NCI-H1092 (cell line): ENCODE data around the gene CUEDC1.

Experiments
- DNase-seq: peaks from one replicate; lab custom pipeline; 2025; lab: John Stamatoyannopoulos, UW

The CUEDC1 gene

DNA sequence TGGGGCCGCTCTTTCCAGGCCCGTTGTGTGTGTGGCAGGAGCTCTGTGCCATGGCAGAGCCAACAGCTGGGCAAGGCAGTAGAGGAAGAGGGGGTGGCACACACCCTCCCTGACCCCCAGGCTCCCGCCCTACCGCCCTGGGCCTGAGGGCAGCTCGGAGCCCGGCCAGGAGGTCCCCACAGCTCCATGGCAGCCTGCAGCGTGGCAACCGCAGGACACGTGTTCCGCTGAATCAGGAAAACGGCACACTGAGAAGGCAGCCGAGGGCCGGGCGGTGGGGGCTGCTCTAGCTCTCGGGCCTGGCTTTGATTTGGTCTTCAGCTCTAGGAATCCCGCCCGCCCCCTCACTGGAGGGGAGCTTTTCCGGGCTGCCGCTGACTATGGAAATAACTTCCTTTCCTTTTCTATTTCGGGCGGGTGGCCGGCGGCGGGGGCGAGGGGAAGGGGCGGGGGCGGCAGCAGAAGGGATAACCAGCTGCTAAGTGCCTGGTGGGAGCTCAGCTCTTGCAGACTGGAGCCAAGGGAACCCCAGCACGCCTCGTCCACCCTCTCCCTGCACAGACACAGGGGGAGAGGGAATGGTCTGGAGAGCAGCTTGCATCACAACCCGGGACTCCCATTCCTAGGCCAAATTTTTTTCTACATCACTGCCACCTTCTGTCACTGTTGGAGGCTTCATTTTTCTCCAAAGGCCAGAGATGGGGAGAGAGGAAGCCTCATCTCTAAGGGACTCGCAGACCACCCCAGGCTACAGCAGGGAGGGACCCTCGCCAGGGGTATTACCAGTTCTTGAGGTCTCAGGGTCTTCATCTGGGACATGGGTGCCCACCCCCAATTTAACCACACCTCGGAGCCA is 80.5 kb downstream of the CUEDC1 start:
- no peak for DNase-seq

DNA sequence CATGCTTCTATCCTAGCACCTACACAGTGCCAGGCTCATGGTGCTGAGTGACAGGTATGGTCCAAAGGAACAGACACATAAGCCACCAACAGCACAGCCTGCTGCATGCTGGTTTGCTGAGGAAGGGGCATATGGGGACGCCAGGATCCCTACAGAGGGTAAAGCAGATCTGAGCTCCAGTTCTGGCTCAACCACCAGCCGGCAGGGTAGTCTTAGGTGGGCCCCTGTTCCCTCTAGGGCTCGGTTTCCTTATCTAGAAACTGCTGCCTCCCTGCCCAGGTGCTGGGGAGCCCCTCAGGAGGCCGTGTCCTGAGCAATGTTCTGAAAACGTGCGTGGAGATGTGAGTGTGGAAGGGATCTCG is 81.2 kb downstream of the CUEDC1 start:
- DNase-seq, result no peak

DNA sequence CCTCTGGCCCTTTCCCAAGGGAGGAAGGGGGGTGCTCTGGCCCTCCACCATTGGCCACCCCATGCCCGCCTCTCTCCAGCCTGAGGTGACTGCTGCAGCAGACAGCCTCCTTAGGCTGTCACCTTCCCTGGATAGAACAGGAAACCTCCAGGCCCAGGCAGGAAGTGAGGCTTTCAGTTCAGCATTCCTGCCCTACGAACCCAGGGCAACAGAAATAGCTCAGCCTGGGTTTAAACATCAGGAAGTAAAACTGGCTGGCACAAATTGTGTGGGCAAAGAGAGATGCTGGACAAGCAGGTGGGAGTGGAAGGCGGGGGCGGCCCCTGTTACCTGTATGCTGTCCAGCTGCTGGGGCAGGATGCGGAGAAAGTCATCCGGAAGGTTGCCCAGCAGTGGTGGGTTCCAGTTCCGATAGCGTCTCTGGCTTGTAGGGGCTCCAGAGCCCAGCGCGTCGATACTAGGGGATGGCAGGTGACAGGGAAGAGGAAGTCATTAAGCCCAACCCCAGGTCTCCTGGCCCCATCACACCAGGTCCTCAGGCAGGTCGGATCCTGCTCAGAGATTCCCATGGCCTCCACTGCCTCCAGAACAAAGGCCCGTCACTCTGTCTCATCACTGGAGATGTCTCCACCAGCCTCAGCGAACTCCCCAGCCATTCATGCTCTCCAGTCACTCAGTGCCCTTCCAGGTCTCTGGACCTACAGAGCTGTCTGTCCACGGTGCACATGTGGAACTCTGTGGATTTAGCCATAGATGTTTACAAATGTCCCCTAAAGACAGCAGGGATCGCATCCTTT is 81.8 kb downstream of the CUEDC1 start:
- DNase-seq, result no peak

DNA sequence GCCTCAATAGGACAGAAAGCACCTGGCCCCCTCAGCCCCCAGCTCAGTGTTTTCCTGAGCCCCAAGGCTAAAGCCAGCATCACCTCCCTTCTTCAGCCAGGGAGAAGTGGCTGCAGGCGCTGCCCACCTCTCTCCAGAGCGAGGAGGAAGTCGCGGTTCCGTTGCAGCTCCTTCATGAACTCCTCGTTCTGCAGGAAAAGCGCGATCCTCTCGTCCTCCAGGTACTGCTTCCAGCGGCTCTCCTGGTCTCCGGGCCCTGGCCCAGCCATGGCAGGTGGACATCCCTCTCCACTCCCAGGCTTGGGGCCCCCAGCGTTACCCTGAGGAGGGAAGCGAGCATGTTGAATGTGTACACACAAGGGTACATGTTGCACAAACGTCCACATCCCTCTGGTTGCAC is 82.7 kb downstream of the CUEDC1 start:
- no peak for DNase-seq

DNA sequence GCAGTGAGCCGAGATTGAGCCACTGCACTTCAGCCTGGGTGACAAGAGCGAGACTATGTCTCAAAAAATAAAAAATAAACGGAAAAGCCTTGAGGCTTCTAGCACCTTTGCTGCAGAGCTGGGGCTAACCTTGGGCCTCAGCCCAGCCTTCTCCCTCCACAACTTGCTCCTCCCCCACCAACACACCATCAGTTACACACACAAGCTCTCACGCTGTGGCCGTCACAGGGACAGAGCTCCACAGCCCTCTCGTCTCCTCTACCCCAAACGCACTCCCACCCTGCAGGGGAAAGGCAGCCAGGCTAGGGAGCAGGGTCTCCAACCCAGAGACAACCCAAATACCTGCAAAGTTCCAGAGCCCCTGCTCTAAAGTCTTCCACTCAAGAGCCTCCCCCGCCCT is 83.3 kb downstream of the CUEDC1 start:
- no peak for DNase-seq

DNA sequence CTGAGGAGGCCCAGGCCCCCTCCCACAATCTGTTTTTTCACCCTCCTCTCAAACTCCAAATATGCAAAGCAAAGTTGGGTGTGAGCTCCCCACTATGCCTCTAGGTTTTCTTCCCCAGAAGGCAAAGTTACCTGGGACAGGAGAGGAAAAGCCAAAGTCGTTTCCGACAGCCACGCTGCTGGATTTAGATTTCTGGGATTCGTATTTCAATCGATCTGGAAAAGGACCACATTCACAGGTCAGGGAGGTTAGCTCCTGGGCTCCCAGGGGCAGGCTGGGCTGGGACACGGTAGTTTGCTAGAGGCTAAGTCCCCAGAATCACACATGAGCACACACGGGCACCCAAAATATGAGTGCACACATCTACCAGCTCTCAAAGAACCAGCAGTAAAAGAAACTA is 84.1 kb downstream of the CUEDC1 start:
- no peak for DNase-seq

DNA sequence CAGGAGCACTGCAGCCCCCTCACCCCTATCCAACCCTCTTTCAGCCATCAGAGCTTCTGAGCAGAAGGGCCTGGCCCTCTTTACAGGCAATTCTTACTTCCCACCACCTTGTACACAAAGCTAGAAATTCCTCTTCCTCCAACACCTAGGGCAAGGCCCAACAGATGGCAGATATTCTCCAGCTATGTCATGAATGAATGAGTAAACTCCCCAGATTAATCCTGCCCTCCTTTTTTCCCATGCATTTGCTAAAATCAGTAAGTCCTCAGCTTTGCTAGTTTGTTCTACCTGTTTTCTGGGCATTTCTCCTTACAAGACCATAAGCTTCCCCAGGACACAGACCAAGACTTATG is 85.0 kb downstream of the CUEDC1 start:
- no peak for DNase-seq

DNA sequence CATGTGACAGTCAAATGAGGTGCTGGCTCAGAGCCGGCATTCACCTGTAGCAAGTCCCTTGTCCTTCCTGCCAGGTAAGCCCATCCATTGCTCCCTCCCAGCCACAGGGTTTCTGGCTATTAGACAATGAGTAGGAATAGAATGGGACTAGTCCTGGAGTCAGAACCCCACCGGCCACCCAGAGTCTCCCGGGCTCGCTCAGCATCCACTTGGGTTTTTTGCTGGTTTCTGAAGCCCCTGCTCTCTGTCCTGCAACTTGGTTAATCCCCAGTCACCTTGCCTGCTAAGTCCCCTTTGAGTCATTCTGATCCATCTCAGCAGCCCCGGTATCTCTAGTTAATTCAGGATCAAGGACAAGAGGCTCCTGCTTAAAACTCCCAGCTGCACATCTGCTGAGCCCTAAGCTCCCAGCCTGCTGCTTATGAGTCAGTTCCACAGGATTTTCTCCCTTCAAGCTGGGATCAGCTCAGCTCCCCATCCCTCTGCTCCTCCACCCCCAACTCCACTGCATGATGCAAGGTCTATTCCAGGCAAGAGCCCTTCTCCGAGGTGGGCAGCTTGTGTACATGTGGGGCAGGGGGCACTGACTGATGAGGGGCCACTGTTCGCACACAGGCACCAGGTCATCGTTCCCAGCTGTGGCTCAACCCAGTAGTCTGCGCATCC is 85.5 kb downstream of the CUEDC1 start:
- no peak for DNase-seq

DNA sequence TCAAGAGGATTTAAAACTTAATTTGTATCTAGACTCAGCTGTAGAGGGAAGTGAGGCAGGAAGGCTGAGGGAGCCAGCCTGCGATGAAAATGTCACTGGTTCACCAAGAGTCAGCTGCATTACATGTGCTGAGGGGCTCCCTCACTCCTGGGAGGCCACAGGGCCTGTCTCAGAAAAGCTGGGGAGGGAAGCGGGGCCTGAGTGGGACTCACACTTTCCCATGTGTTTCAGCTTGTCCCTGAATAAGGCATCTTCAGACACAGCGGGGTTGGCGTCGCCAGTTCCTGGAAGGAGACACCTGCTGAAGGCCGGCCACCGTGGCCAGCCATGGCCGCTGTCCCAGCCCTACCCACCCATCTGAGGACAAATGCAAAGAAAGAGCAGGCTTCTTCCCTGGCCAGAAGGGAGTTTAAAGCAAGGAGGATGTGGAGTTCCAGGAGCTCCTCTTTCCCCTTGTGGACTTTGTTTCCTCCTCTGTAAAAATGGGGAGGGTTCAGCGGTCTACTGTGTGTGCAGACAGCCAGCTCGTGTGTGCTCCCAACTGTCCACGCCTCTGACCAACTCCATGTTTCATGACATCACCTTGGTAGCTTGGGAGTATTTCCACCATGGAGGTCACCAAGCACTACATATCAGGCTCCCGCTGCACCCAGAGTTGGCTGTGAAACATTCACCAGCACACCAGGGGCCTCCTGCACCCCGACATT is 86.1 kb downstream of the CUEDC1 start:
- no peak for DNase-seq

DNA sequence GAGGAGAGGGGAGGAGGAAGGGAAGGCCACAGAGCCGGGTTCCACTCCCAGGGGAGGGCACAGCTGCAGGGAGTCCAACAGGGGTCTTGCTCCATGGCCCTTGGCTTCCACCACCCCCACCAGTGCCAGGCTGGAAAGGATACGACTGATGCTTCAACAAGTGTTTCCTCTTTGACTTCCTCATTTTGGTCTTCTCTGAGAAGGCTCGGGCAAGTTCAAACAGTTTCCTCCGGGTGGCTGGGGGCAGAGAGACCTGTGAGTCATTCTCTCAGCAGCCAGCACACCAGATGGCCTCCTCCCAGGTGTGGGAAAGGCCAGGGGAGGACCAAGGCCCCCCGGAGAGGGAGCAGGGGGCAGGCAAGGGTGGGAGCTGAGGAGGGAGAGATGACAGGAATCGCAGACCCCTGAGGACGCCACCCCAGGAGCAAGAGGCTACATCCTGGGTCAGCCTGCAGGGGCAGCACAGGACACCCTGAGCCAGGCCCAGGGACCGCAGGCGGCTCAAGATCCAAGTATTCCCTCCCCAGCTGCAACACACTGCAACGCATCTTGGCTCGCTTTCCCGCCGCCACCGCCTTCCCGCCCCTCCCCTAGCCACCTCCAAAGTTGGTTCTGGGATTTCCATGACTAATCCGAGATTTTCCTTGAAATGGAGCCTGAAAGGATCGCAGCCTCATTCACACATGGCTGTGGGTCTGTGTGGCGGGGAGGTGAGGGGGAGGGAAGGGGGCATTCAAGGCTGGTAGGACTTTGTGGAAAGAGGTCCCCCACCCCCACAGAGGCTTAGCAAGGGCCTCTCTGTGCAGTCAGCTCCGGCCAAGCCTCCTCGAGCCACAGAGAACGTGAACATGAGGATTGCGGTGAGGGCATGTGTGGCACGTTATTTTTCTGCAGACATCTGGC is 87.0 kb downstream of the CUEDC1 start:
- DNase-seq, result no peak

DNA sequence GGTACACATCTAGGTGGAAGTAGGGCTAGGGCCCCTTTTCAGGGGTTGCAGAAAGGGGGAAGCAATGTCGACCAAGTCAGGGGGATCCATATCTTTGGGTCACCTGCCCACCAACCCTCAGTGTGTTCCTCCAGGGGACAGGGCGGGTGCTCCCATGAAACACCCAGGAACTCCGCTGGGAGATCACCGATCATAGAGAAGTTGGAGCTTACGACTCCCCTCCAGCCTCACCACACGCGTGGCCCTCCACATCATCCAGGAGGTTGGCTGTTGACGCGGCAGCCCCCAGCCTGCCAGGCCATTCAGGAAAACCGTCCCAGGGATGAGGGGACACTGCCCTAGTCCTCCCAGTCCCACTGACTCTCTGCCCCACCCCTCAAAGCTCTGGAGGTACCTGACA is 88.1 kb downstream of the CUEDC1 start:
- no peak for DNase-seq

DNA sequence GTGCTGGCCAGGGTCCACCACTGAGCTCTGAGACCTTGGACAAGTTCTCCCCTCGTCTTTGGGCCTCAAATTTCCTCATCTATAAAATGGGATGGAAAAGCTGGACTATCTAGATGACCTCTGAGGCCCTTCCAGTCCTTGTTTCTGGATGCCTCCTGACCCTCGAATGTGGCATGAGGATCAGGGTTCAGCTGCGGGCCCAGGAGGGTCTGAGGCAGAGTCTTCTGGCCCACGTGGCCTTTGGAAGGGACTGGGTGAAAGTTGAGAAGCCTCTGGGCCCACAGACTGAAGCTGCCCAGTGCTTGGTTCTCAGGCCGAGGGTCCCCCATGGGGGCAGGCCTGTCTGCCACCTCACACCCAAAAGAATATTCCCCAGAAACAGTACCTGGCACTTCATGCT is 88.5 kb downstream of the CUEDC1 start:
- no peak for DNase-seq

DNA sequence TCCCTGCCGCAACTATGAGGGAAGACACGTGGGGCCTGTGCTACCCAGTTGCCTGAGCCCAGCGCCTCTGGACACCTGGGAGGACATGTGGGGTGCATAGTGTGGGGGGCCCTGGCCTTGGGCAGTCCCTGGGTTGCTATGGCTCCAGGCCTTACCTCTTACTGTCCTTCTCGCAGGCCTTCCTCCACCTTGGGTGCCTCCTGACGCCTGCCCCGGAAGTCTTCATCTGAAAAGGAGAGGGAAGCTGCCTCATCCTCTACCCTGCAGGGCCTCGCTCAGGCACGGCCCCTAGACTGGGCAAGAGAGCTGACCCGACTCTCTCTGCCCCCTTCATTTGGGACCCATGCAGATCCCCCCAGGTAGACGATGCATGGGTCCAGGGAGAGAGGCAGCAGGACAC is 88.9 kb downstream of the CUEDC1 start:
- no peak for DNase-seq

DNA sequence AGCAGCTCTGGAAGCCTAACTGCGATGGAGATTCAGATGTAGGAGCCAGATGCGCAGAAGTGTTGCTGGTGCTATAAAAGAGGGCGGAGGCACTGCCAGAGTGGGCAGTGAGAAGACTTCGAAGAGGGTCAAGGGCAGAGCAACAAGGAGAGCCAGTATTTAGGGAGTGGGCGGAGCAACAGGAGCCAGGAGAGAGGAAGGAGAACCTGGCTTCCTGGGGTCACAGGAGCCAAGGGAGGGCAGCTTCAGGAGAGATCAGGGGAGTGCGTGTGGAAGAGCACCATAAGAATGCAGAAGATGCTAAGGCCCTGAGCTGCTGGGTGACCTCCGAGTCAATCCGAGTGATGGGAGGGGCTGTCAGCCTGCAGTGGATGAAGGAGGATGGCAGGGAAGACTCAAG is 90.9 kb downstream of the CUEDC1 start:
- DNase-seq, result no peak

DNA sequence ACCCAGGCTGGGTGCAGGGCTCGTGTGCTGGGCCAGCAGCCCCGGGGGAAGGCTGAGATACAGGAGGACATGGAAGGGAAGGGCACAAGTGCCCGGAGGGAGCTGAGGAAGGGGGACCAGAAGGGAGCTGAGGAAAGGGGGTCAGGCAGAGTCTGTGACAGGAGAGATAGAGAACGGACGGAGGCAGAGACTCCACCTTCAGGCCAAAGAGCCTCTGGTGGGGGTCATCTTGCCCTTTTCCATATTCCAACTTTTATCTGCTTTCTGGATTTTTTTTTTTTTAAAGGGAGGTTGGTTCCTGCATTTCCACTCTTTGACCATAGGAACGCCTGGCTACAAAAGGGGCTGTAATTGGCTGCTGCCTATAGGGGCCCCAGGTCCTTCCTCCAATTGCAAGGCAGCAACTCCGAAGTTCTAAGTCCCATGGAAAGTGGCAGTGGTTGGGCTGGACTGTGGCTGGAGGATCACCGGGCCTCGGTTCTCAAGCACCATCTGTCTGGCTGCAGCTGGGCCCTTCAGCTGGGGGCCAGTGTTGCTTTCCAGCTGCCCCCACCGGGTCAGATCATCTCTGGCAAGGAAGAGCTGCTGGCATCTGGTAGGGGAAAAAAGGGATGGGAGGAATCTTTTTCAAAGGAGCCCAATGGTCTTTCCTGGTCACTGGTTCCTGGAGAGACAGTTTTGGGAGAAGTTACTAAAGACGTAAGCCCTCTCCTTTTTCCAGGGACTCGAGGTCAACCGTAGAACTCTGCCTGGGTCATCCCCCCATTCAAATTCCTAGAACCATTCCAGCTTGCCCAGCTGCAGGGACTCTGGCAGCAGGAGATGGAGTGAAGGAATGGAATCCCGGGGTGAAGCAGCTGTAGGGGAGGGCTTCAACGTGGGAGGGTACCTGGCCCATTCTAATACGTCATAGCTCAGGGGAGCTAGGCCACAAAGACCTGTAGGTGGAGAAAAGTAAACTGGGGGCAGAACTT is 92.2 kb downstream of the CUEDC1 start:
- DNase-seq, result no peak

DNA sequence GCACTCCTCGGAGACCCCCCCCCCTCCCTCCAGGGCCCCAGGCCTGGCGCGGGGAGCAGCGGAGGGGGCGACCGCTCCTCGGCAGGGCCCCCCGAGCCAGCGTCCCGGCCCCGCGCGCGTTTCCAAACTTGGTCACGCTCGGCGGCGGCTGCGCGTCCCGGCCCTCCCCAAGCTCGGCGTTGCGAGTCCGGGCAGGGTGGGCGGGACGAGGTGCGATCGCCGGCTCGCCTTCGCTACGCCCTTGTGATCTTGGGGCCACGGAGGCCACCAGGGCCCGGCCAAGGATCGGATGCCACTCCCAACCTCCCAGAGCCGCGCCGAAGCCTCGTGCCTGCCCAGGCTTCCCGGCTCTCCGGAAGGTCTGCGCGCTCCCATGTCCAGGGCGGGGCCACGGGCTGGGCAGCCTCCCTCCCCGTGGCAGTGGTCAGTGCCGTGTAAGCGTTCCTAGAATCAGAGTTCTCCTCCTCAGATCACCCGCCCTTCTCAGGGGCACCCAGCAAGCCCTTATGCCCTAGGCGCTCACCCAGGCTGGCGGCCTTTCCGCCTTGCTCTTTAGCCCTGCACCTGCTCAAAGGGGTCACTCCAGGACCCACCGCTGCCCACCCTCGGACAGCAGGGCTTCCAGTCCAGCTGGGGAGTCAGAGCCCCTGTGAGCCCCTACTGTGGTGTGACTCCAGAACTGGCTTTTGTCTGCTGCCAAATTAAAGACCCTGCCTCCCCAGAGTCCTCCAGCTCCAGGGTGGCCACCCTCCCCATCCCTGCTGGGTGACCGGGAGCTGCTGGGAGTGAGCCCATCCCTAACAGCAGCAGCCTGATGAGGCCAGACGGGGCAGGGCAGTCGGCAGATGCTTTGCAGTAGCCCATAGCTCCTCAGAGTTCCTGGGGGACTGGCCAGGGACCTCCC is 93.2 kb downstream of the CUEDC1 start:
- DNase-seq, result no peak

DNA sequence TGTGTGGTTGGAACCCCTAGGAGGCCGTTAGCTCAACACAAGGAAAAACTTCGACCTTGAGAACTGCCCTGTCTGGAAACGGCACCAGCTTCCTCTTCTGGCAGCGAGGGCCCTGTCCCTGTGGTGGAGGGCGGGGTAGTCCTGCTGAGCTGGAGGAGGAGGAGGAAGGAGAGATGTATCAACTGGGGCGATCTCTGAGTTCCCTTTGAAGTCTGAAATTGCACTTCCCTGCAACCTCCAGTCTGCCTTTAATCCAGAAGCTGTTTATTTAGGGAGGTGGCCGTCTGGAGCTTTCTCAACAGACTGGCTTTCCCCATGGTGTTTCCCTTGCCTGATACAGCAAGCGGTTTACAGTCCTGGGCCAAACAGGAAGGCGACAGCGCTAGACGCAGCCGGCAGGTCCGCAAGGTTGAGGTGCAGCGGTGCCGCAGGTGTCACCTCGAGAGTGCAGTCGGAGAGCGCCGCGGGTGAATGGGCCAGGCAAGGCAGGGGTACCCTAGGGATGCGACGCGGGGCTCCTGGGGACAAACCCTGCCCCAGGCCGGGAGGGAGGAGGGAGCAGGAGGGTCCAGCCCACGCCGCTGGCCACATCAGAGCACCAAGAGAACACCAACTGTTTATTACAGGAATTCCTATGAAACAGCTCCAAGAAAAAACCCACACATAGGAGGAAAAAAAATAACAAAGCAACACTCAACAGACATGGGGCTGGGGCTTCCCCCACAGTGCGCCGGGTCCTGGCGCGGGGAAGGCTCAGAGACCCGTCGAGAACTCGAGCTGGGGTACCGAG is 94.0 kb downstream of the CUEDC1 start:
- DNase-seq, result no peak

DNA sequence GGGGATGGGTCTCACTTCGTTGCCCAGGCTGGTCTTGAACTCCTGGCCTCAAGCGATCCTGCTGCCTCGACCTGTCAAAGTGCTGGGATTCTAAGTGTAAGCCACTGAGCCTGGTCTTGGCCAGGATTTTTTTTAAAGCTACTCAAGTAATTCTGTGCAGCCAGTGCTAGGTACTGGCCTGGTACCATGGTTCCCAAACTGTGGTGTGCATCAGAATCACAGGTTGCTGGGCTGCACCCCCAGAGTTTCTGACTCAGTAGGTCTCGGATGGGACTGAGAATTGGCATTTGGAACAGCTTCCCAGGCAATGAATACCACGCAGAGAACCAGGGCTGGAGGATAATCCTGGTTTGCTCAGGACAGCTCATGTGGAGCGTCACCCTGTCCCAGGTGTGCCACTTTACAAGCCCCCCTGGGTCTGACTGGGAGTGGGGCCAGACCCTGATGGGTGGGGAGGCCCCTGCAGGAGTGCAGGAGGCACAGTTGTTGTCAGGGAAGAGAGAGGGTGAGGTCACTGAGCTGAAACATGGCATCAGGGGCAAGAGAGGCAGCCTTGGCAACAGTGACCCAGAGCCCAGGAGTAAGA is 94.7 kb downstream of the CUEDC1 start:
- no peak for DNase-seq
